Stimulated activated naive CD8-positive, alpha-beta T cell treated with anti-CD3 and anti-CD28 coated beads, Interleukin-15, Interleukin-2, amounts not matched to agents 100 U/mL and 50 U/mL, for 24 hours (primary cell): ENCODE measurements around the gene RNF166.
A peak's percentile ranks its signal among the peaks of the same experiment; 100 is the strongest.

Experiments used
- ATAC-seq: fragments of 150-1000 bp; cut with Tn5 transposase; one replicate; pipeline ENCODE4 v1.10.0; 2021
- DNase-seq: peaks from one replicate; pipeline ENCODE4 v3.0.0; 2021

RNF166 gene

GRCh38 chr16:88706965-88707826 is 988 bp upstream of the RNF166 start:
- DNase-seq = no peak
- ATAC-seq = no peak

DNA sequence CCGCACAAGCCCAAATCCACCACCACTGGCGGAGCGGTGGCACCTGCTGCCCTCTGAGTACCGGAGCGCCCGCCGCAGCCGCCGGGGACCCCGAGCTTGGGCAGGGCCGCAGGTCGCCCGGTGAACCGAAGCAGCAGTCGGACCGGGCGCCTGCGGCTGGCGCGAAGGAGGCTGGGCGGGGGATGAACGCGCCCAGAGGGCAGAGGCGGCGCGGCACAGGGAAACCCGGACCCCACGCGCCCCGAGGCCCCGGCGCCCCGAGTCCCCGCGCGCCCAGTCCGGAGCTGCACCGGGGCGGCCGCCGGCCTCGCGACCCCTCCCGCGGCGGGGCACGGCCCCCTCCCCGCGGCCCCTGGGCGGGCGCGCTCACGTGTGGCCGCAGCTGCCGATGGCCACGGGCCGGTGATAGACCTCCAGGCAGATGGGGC is 393 bp downstream of the RNF166 start:
- no peak for ATAC-seq
- DNase-seq = peak; percentile 36

GRCh38 chr16:88705076-88705684 is 1.0 kb downstream of the RNF166 start:
- peak; percentile 35 for DNase-seq
- no peak for ATAC-seq

DNA sequence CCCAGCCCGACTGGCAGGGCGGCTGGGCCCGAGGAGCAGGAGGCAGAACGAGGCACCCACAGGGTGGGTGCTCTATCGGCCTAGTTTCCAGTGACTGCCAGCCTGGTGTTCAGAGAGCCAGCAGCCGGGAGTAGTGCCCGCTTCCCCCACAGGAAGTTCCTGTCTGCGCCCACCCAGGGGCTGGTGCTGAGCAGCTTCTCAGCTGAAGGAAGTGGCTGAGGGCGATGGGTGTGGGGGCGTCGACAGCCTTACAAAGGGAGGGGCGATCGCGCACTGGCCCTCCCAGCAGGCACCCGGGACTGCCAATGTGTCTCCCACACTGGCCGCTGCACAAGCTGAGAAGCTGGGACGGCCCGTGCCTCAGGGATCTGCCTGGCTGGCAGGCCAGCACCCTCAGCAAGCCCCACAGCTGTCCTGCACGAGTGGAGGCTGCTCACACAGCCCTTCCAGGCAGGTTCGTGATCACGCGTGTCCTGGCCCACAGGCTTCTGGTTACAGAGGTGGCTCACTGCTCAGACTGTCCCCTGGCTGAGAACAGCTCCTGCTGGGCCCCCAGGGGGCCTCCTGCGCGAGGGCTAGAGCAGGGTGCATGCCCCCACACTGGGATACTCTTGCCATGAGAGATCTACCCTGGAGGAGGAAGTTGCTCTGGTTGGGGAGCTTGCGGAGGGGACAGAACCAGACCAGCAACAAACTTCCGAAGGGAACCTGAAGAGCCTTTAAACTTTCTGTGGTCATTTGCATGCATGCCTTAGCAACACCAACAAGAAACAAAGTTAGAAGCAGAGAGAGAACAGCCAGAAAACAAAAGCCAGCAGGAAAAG is 2.5 kb downstream of the RNF166 start:
- DNase-seq (peak; percentile 84), ATAC-seq (peak; percentile 38)

- peak; percentile 50 for DNase-seq
- no peak for ATAC-seq
These were observed 3.6 kb downstream of the RNF166 start for GRCh38 chr16:88702371-88703210.

GRCh38 chr16:88701581-88702370 is 4.4 kb downstream of the RNF166 start:
- peak; percentile 24 for DNase-seq
- no peak for ATAC-seq

- ATAC-seq = peak; percentile 83
These were observed 5.3 kb downstream of the RNF166 start for GRCh38 chr16:88700636-88701482.

DNA sequence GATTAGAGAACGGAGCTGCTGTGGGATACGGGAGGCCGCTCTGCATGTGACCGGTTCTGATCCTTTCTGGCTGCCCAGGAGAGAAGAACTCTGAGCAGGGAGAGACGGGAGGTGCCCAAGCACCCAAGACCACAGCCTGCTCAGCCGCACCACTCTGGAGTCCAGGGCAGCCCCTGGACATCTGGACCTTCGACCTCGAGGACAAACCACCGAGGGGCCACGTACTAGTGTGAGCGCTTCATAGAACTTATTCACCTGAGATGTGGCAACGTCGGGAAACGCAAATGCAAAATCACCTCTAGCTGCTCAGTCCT is 5.9 kb downstream of the RNF166 start:
- ATAC-seq (no peak), DNase-seq (no peak)

More at GRCh38 chr16:88700636-88701482, 5.3 kb downstream of the RNF166 start:
- DNase-seq = peak; percentile 95

DNA sequence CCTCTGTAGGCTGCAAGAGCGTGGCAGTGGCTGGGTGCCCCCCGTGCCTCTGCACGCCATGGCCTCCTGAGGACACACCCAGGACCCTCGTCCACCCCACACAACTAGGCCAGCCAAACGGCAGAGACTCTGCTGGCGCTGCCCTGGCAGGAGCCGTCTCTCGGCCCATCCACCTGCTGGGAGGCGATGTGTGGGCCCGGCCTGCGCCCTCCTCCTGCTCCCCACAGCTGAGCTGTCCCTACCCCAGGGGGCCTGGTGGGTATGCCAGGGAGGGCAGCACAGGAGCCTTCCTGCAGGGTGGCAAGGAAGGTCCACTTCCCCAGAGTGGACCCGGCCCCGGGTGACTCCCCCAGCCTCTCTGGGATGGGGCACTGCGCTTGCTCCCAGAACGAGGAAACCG is 7.0 kb downstream of the RNF166 start:
- DNase-seq = no peak
- no peak for ATAC-seq

DNA sequence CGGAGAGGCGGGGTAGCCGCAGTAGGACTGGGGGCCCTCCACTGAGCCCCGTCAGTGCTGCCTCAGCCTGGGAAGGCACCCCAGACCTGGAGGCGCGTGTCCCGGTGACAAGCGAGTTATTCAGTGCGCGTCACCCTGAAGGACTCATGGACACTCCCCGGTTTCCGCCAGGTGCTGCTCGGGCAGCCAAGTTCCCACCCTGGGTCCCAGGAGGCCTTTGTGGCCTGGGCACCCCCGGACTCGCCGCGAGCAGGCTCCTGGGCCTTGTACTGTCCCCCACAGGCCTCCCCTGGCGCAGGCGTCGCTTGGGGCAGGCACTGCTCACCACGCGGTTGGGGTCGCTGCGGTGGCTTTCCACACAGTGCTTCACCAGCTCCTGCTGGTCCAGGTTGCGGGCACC is 7.6 kb downstream of the RNF166 start:
- DNase-seq (no peak), ATAC-seq (no peak)

DNA sequence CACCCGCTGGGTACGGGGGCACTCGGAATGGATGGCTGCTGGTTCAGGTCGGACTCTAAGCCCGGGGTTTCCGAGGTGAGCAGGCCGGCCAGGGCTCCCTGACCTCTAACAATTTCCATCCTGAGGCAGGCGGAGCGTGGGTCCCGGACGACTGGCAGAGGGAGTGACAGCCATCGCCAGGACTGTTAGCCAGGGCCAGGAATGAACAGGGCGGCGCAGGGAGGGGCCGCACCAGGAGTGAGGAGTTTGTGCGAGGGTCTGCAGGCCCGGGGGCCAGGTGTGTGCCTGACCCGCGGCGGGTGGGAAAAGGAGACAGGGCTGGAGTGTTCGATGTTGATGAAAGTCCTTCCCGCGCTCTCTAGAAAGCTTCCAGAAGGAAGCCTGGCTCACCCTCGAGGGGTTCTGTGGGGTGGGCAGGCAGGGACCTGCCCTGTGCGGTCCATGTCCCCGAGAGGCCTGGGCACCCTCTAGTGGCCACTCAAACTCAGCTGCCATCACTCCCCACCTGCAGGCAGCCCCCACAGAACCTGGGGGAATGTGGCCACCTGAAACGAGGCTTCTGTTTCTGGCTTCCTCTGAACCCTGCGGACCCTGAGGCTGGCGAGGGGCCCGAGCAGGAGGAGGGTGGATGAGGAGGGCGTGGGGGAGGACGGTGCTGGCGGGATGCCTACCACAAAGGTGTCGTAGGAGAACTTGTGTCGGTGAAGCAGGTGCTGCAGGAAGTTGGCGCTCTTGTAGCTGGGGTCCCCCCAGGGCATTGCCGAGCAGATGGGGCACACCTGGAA is 8.2 kb downstream of the RNF166 start:
- ATAC-seq (no peak), DNase-seq (no peak)

GRCh38 chr16:88697116-88697830 is 8.9 kb downstream of the RNF166 start:
- ATAC-seq = no peak
- no peak for DNase-seq

- ATAC-seq = no peak
These were observed 9.8 kb downstream of the RNF166 start for GRCh38 chr16:88696441-88696840.

DNA sequence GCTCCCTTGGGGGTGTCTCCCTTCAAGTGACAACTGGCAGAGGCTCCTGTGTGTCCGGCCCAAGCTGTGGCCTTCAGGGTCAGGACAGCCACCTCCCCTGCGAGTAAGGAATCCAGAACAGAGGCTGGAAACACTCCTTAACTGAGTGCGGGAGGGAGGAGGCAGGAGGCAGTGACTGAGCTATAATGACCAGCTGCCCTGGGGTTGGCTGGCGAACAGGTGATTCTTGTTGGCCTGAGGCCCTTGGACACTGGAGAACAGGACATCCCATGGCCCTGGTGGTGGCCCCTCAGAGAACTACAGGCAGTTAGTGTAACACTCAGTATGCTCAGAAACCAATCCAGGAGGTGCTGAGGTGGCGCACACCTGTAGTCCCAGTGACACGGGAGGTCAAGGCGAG is 10.5 kb downstream of the RNF166 start:
- ATAC-seq (no peak), DNase-seq (no peak)

More at GRCh38 chr16:88696441-88696840, 9.8 kb downstream of the RNF166 start:
- no peak for DNase-seq

DNA sequence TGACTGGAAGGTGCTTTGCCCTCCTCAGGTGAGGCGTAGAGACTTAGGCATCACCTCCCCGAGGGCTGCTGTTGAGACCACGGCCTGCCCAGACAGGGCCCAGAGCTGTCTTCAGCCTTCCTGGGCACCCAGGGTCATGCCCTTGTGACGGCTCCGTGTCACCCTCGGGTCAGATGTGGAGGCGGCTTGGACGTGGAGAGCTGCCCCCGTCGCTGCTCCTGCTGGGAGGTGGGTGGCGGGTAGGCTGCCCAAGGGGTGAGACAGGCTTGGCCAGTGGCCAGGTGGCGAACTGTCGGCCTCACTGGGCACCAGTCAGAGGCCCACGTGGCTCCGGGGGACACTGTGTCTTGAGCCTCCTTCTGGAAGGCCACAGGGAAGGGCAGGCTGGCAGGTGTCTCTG is 11.0 kb downstream of the RNF166 start:
- ATAC-seq (no peak), DNase-seq (no peak)

- DNase-seq (no peak), ATAC-seq (no peak)
These were observed 11.8 kb downstream of the RNF166 start for GRCh38 chr16:88694221-88695087.

DNA sequence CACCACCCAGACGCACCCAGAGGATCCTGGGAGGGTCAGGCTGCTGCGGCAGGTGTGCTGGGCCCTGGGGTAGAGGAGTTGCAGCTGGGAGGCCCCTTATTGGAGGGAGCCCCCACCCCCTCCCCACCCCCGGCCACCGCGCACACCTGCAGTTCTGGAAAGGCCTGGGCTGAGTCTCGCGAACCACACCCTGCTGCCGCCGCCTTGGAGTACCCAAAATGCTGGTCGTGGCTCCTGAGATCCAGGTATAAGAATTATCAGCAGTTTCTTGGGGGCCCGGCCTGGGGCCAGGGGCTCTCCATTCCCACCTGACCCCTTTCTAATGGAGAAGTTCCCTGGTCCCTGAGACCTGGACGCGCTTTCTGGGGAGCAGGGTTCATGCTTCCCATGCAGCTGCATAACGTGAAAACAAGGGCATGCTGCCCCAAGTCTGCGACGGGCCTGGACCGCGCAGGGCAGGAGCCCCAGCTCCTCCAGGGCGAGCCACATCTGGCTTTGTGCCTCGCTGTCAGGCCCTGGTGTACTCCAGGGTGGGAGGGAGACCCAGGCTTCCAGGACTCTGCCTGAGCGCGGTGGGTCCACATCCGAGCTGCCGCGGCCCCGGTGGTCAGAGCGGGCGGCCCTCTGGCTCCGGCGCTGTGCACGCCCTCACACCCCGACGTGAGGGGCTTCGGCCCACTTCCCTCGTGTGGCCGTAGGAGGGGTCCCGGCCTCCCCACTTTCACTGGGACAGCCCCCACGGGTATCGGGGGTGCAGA is 12.6 kb downstream of the RNF166 start:
- ATAC-seq (no peak), DNase-seq (no peak)
